ENCODE data around the gene CARD16.

GRCh38 chr11:104999721-105000120 lies 45.4 kb downstream of the CARD16 start:
- TF ChIP-seq, protein P1, sequence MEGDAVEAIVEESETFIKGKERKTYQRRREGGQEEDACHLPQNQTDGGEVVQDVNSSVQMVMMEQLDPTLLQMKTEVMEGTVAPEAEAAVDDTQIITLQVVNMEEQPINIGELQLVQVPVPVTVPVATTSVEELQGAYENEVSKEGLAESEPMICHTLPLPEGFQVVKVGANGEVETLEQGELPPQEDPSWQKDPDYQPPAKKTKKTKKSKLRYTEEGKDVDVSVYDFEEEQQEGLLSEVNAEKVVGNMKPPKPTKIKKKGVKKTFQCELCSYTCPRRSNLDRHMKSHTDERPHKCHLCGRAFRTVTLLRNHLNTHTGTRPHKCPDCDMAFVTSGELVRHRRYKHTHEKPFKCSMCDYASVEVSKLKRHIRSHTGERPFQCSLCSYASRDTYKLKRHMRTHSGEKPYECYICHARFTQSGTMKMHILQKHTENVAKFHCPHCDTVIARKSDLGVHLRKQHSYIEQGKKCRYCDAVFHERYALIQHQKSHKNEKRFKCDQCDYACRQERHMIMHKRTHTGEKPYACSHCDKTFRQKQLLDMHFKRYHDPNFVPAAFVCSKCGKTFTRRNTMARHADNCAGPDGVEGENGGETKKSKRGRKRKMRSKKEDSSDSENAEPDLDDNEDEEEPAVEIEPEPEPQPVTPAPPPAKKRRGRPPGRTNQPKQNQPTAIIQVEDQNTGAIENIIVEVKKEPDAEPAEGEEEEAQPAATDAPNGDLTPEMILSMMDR (IDR thresholded peaks at IDR 0.05): no peak
- TF ChIP-seq POLR2A (IDR thresholded peaks at IDR 0.05): no peak
